KMS-11 (cell line): ENCODE results near the gene NKX2-2.

Source experiments
- H2AFZ ChIP-seq: fragments of 200-600 bp; sonication (generic); 2 replicates; pipeline ENCODE4 v1.6.1; 2016; ENCODE audit warnings: antibody characterized with exemption, mixed run types, low read depth
- H3K27ac ChIP-seq: fragments of 200-600 bp; sonication (generic); 2 replicates; pipeline ENCODE4 v1.6.1; 2016; ENCODE audit warnings: mild to moderate bottlenecking, mixed run types
- H3K27me3 ChIP-seq: fragments of 200-600 bp; sonication (generic); 2 replicates; pipeline ENCODE4 v1.6.1; 2017; ENCODE audit warnings: mild to moderate bottlenecking, low read depth, mixed run types, moderate library complexity; ENCODE audit not compliant: insufficient read depth
- H3K36me3 ChIP-seq: fragments of 200-600 bp; sonication (generic); 2 replicates; pipeline ENCODE4 v1.6.1; 2017; ENCODE audit warnings: mild to moderate bottlenecking, mixed run types; ENCODE audit not compliant: insufficient read depth
- H3K4me1 ChIP-seq: fragments of 200-600 bp; sonication (generic); 2 replicates; pipeline ENCODE4 v1.6.1; 2016; ENCODE audit warnings: mild to moderate bottlenecking, low read depth, mixed run types; ENCODE audit not compliant: poor library complexity, severe bottlenecking
- H3K4me2 ChIP-seq: fragments of 200-600 bp; sonication (generic); 2 replicates; pipeline ENCODE4 v1.7.0; 2016; ENCODE audit warnings: mild to moderate bottlenecking, mixed run types
- H3K4me3 ChIP-seq: fragments of 200-600 bp; sonication (generic); IDR thresholded peaks from 2 replicates; pipeline ENCODE4 v1.6.1; 2017; ENCODE audit warnings: low read depth, low read length, mixed read lengths; ENCODE audit not compliant: insufficient read depth
- H3K79me2 ChIP-seq: fragments of 200-600 bp; sonication (generic); 2 replicates; pipeline ENCODE4 v1.6.1; 2016; ENCODE audit warnings: low read depth, mixed run types; ENCODE audit not compliant: insufficient read depth
- H3K9ac ChIP-seq: fragments of 200-600 bp; sonication (generic); 2 replicates; pipeline ENCODE4 v1.6.1; 2016; ENCODE audit warnings: mild to moderate bottlenecking, mixed run types
- H4K20me1 ChIP-seq: fragments of 200-600 bp; sonication (generic); 2 replicates; pipeline ENCODE4 v1.6.1; 2016; ENCODE audit warnings: mild to moderate bottlenecking, mixed run types; ENCODE audit not compliant: insufficient read depth
- CTCF ChIP-seq: fragments of 200-600 bp; sonication (generic); conservative IDR thresholded peaks from 2 replicates; pipeline ENCODE4 v1.6.1; 2017; ENCODE audit warnings: low read depth, mild to moderate bottlenecking, antibody characterized with exemption, low read length, moderate library complexity, mixed read lengths

NKX2-2 gene

GRCh38 chr20:21522481-21523280, 8.8 kb upstream of the NKX2-2 start:
- Histone ChIP-seq H2AFZ (no peak overlapping the region), H3K27ac (no peak overlapping the region), H3K4me1 (no peaks in the 10 kb centered on the region), H3K79me2 (no peaks in the 10 kb centered on the region), H3K4me3 (no peak overlapping the region), H3K27me3 (peaks cover 6% of the 10 kb centered on the region), H3K9ac (no peak overlapping the region), H3K36me3 (no peaks in the 10 kb centered on the region), H4K20me1 (no peaks in the 10 kb centered on the region), H3K4me2 (no peak overlapping the region)
- TF ChIP-seq CTCF, result no peak

- no peak overlapping the region for H2AFZ ChIP-seq
- no peaks in the 10 kb centered on the region for H3K36me3 ChIP-seq
- H3K4me1 ChIP-seq, result no peaks in the 10 kb centered on the region
- no peaks in the 10 kb centered on the region for H3K79me2 ChIP-seq
- H3K4me3 ChIP-seq, result no peak overlapping the region
- H3K9ac ChIP-seq, result no peak overlapping the region
- TF ChIP-seq CTCF, result no peak
- no peak overlapping the region for H3K27ac ChIP-seq
- H3K27me3 ChIP-seq, result peaks cover 6% of the 10 kb centered on the region
- H3K4me2 ChIP-seq, result no peak overlapping the region
- no peaks in the 10 kb centered on the region for H4K20me1 ChIP-seq
Measured at GRCh38 chr20:21521596-21522480, 8.0 kb upstream of the NKX2-2 start.

- H3K27me3 ChIP-seq, result peaks cover 6% of the 10 kb centered on the region
- no peaks in the 10 kb centered on the region for H3K79me2 ChIP-seq
- no peak for TF ChIP-seq CTCF
- H2AFZ ChIP-seq, result no peak overlapping the region
- no peaks in the 10 kb centered on the region for H3K4me1 ChIP-seq
- H4K20me1 ChIP-seq, result no peaks in the 10 kb centered on the region
- no peak overlapping the region for H3K27ac ChIP-seq
- no peak overlapping the region for H3K4me2 ChIP-seq
- no peak overlapping the region for H3K4me3 ChIP-seq
- no peak overlapping the region for H3K9ac ChIP-seq
- no peaks in the 10 kb centered on the region for H3K36me3 ChIP-seq
Measured at GRCh38 chr20:21520702-21521595, 7.1 kb upstream of the NKX2-2 start.

GRCh38 chr20:21519136-21519584, 5.3 kb upstream of the NKX2-2 start:
- no peak overlapping the region for H2AFZ ChIP-seq
- H3K4me3 ChIP-seq, result no peak overlapping the region
- H3K4me1 ChIP-seq, result no peaks in the 10 kb centered on the region
- no peak overlapping the region for H3K27ac ChIP-seq
- no peak overlapping the region for H3K4me2 ChIP-seq
- no peak overlapping the region for H3K9ac ChIP-seq
- TF ChIP-seq CTCF, result no peak
- no peaks in the 10 kb centered on the region for H3K36me3 ChIP-seq
- peaks cover 6% of the 10 kb centered on the region for H3K27me3 ChIP-seq
- no peaks in the 10 kb centered on the region for H3K79me2 ChIP-seq
- no peaks in the 10 kb centered on the region for H4K20me1 ChIP-seq
